CD4-positive, alpha-beta memory T cell (primary cell): ENCODE data around the gene ZNF474. TPM values are rescaled to one million over a fixed set of nuclear protein-coding genes. Genes with fewer than 3 reads are reported as not detected.

Experiments used
- CTCF ChIA-PET: fragments of 350-600 bp; sonication (Branson Sonifier 250); formaldehyde crosslinking; loops from one replicate; lab custom pipeline; 2021; ENCODE audit warnings: inconsistent platforms; ENCODE audit not compliant: partially characterized antibody; lab: Charles Lee
- POLR2A ChIA-PET: fragments of 350-600 bp; sonication (Branson Sonifier 250); formaldehyde crosslinking; loops from one replicate; lab custom pipeline; 2021; ENCODE audit not compliant: partially characterized antibody; lab: Charles Lee
- DNase-seq, 5 donors: peaks; one replicate each; pipeline versions ENCODE4 v3.0.0 to v3.0.0-alpha.2; 2020 to 2022; ENCODE audit warnings: mixed read lengths in 1 of 5
- H3K27ac ChIP-seq: one replicate; pipeline ENCODE4 v1.7.0; 2013; ENCODE audit warnings: low read depth, low read length
- H3K27me3 ChIP-seq: 2 replicates; pipeline ENCODE4 v1.7.0; 2013; ENCODE audit warnings: mild to moderate bottlenecking, low read length, moderate library complexity; ENCODE audit not compliant: insufficient read depth
- H3K36me3 ChIP-seq: 2 replicates; pipeline ENCODE4 v1.7.0; 2013; ENCODE audit warnings: mild to moderate bottlenecking, low read length, moderate library complexity; ENCODE audit not compliant: insufficient read depth
- H3K4me1 ChIP-seq: 2 replicates; pipeline ENCODE4 v1.7.0; 2013; ENCODE audit warnings: mild to moderate bottlenecking, low read length, moderate library complexity; ENCODE audit not compliant: insufficient read depth
- H3K4me3 ChIP-seq, 2 donors: one replicate each; pipeline ENCODE4 v1.7.0; 2013; ENCODE audit warnings: low read length in 2 of 2, mild to moderate bottlenecking in 1 of 2
- H3K9me3 ChIP-seq, 2 donors: one replicate each; pipeline ENCODE4 v1.7.0; 2013; ENCODE audit warnings: low read length in 2 of 2, control low read depth in 1 of 2; ENCODE audit not compliant: control insufficient read depth in 1 of 2
- H3K27ac Mint-ChIP-seq, 7 donors: one replicate each; pipeline ENCODE4 v1.8.0; 2020 to 2021; ENCODE audit warnings: mixed read lengths in 7 of 7, mild to moderate bottlenecking in 6 of 7, inconsistent platforms in 3 of 7, moderate library complexity in 3 of 7
- H3K27me3 Mint-ChIP-seq, 2 donors: one replicate each; pipeline ENCODE4 v1.8.0; 2020 to 2021; ENCODE audit warnings: mixed read lengths in 2 of 2
- H3K36me3 Mint-ChIP-seq, 2 donors: one replicate each; pipeline ENCODE4 v1.8.0; 2020 to 2021; ENCODE audit warnings: mixed read lengths in 2 of 2, inconsistent platforms in 1 of 2, mild to moderate bottlenecking in 1 of 2
- H3K4me1 Mint-ChIP-seq, 4 donors: one replicate each; pipeline ENCODE4 v1.8.0; 2020 to 2021; ENCODE audit warnings: mixed read lengths in 4 of 4, mild to moderate bottlenecking in 1 of 4
- H3K4me3 Mint-ChIP-seq, 8 donors: one replicate each; pipeline ENCODE4 v1.8.0; 2020 to 2021; ENCODE audit warnings: mixed read lengths in 8 of 8, mild to moderate bottlenecking in 7 of 8, moderate library complexity in 6 of 8, inconsistent platforms in 3 of 8
- H3K9me3 Mint-ChIP-seq, 8 donors: one replicate each; pipeline ENCODE4 v1.8.0; 2020 to 2021; ENCODE audit warnings: mixed read lengths in 8 of 8, mild to moderate bottlenecking in 5 of 8, inconsistent platforms in 3 of 8, moderate library complexity in 1 of 8
- intact Hi-C: fragments of 100-400 bp; cut with micrococcal nuclease; formaldehyde crosslinking; loops from one replicate; pipeline ENCODE4 v1.15.1; 2023
- polyA plus RNA-seq, 2 donors: library from polyadenylated mRNA; unstranded; fragments of 300-500 nt; fragmentation: Illumina TruSeq; gene quantifications; one replicate each; pipeline ENCODE4 v1.2.3, GENCODE V29; 2021
- total RNA-seq, 2 experiments: library from RNA; stranded (reverse); gene quantifications; one replicate each; pipeline ENCODE4 v1.2.3, GENCODE V29; 2021

ZNF474 gene
- total and polyA plus RNA-seq, 4 experiments from 2014 or later = 0.17 to 0.30 TPM; not detected in 2

GRCh38 chr5:122145906-122146305 is 16.6 kb downstream of the ZNF474 start:
- Mint-ChIP-seq H3K4me1 (no peaks in the 10 kb centered on the region), H3K36me3 (no peaks in the 10 kb centered on the region), H3K27me3 (peaks cover 0 to 3% of the 10 kb centered on the region in 2 donors), H3K4me3 (no peak overlapping the region), H3K27ac (no peak overlapping the region), H3K9me3 (peaks cover 0 to 4% (median 0%) of the 10 kb centered on the region in 8 donors)
- no peak overlapping the region for H3K27ac ChIP-seq
- intact Hi-C loops = no loop called here
- H3K27me3 ChIP-seq = no peaks in the 10 kb centered on the region
- no peak overlapping the region for H3K4me3 ChIP-seq
- DNase-seq = no peak
- ChIA-PET CTCF (no interaction called here), POLR2A (no interaction called here)
- H3K9me3 ChIP-seq = no peaks in the 10 kb centered on the region
- H3K36me3 ChIP-seq = no peaks in the 10 kb centered on the region
- no peaks in the 10 kb centered on the region for H3K4me1 ChIP-seq

DNA sequence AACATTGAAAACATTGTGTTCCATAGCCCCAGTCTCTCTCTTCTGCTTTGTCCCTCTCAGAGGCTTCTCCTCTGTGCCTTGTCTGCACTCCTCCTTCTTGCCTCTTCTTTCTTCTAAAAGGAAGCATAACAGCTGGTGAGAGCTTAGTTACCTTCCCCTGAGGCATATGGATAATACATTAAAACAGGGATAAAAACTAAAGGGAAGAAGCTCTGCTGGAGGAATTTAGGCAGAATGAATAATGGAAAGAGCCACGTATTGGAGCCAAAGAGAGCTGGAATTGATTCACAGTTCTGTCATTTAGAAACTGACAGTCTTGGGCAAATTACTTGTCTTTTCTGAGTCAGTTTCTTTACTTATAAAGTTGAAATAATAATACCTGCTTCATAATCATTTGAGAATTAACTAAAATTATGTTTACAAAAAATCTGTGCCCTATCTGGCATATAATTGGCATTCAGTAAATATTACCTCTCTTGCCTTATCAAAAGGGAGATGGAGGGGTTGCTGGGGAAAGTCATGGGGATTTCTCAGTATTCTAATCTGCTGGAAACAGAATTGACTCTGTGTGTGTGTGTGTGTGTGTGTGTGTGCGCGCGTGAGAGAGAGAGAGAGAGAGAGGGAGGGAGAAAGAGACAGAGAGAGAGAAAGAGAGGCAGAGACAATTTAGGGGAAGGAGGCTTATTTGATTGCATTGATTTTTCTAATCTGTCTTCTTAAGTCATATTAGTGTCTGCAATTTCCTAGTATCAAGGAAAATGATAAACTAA is 20.2 kb downstream of the ZNF474 start:
- Mint-ChIP-seq H3K27me3 (peaks cover 0 to 3% of the 10 kb centered on the region in 2 donors), H3K4me3 (no peak overlapping the region), H3K9me3 (no peaks in the 10 kb centered on the region), H3K27ac (no peak overlapping the region), H3K36me3 (no peaks in the 10 kb centered on the region), H3K4me1 (peaks cover 0 to 7% (median 3%) of the 10 kb centered on the region in 4 donors)
- ChIA-PET POLR2A (no interaction called here), CTCF (no interaction called here)
- Histone ChIP-seq H3K27ac (no peak overlapping the region), H3K27me3 (no peaks in the 10 kb centered on the region), H3K36me3 (no peaks in the 10 kb centered on the region), H3K9me3 (no peaks in the 10 kb centered on the region), H3K4me1 (no peaks in the 10 kb centered on the region), H3K4me3 (no peak overlapping the region)
- intact Hi-C loops = no loop called here
- DNase-seq = no peak

GRCh38 chr5:122150215-122150614 is 20.9 kb downstream of the ZNF474 start:
- H3K9me3 ChIP-seq = no peaks in the 10 kb centered on the region
- H3K36me3 ChIP-seq = no peaks in the 10 kb centered on the region
- H3K4me1 ChIP-seq = no peaks in the 10 kb centered on the region
- peaks cover 0 to 3% of the 10 kb centered on the region in 2 donors for H3K27me3 Mint-ChIP-seq
- no peaks in the 10 kb centered on the region for H3K36me3 Mint-ChIP-seq
- no peak for DNase-seq
- H3K4me1 Mint-ChIP-seq = peaks cover 0 to 10% (median 4%) of the 10 kb centered on the region in 4 donors
- no peak overlapping the region for H3K27ac Mint-ChIP-seq
- no peak overlapping the region for H3K4me3 Mint-ChIP-seq
- no peaks in the 10 kb centered on the region for H3K27me3 ChIP-seq
- intact Hi-C loops = no loop called here
- ChIA-PET POLR2A (no interaction called here), CTCF (no interaction called here)
- no peak overlapping the region for H3K4me3 ChIP-seq
- no peak overlapping the region for H3K27ac ChIP-seq
- H3K9me3 Mint-ChIP-seq = no peaks in the 10 kb centered on the region

GRCh38 chr5:122151640-122152039 is 22.3 kb downstream of the ZNF474 start:
- Histone ChIP-seq H3K27ac (no peak overlapping the region), H3K9me3 (no peaks in the 10 kb centered on the region), H3K36me3 (no peaks in the 10 kb centered on the region), H3K27me3 (no peaks in the 10 kb centered on the region), H3K4me3 (no peak overlapping the region), H3K4me1 (no peaks in the 10 kb centered on the region)
- H3K36me3 Mint-ChIP-seq = no peaks in the 10 kb centered on the region
- POLR2A ChIA-PET = no interaction called here
- peaks cover 0 to 1% of the 10 kb centered on the region in 2 donors for H3K27me3 Mint-ChIP-seq
- no peak overlapping the region for H3K4me3 Mint-ChIP-seq
- CTCF ChIA-PET = no interaction called here
- no peak for DNase-seq
- no peaks in the 10 kb centered on the region for H3K9me3 Mint-ChIP-seq
- intact Hi-C loops = no loop called here
- H3K4me1 Mint-ChIP-seq = peaks cover 0 to 10% (median 4%) of the 10 kb centered on the region in 4 donors
- no peak overlapping the region for H3K27ac Mint-ChIP-seq

DNA sequence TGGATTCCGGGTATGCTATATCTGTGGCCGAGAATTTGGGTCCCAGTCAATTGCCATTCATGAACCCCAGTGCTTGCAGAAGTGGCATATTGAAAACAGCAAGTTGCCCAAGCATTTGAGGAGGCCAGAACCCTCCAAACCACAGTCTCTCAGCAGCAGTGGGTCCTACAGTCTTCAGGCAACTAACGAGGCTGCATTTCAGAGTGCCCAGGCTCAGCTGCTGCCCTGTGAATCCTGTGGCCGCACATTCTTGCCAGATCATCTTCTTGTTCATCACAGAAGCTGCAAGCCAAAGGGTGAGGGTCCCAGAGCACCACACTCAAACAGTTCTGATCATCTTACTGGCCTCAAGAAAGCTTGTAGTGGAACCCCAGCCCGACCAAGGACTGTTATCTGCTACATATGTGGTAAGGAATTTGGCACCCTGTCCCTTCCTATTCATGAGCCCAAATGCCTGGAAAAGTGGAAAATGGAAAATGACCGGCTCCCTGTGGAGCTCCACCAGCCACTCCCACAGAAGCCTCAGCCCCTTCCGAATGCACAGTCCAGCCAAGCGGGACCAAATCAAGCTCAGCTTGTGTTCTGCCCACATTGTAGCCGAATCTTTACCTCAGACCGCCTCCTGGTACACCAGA is 23.0 kb downstream of the ZNF474 start:
- Mint-ChIP-seq H3K9me3 (no peaks in the 10 kb centered on the region), H3K4me3 (no peak overlapping the region), H3K27ac (no peak overlapping the region), H3K36me3 (no peaks in the 10 kb centered on the region), H3K27me3 (peaks cover 0 to 1% of the 10 kb centered on the region in 2 donors), H3K4me1 (peaks cover 0 to 10% (median 4%) of the 10 kb centered on the region in 4 donors)
- Histone ChIP-seq H3K36me3 (no peaks in the 10 kb centered on the region), H3K4me3 (no peak overlapping the region), H3K9me3 (no peaks in the 10 kb centered on the region), H3K27ac (no peak overlapping the region), H3K4me1 (no peaks in the 10 kb centered on the region), H3K27me3 (no peaks in the 10 kb centered on the region)
- DNase-seq = no peak
- POLR2A ChIA-PET = no interaction called here
- intact Hi-C loops = no loop called here
- CTCF ChIA-PET = no interaction called here

- Histone ChIP-seq H3K4me3 (no peak overlapping the region), H3K36me3 (no peaks in the 10 kb centered on the region), H3K27me3 (no peaks in the 10 kb centered on the region), H3K27ac (no peak overlapping the region), H3K4me1 (no peaks in the 10 kb centered on the region), H3K9me3 (no peaks in the 10 kb centered on the region)
- Mint-ChIP-seq H3K9me3 (no peaks in the 10 kb centered on the region), H3K36me3 (no peaks in the 10 kb centered on the region), H3K4me1 (peaks cover 0 to 10% (median 4%) of the 10 kb centered on the region in 4 donors), H3K27me3 (no peaks in the 10 kb centered on the region), H3K4me3 (no peak overlapping the region), H3K27ac (no peak overlapping the region)
- ChIA-PET POLR2A (no interaction called here), CTCF (no interaction called here)
- intact Hi-C loops = no loop called here
- no peak for DNase-seq
Observed at GRCh38 chr5:122153230-122153629, 23.9 kb downstream of the ZNF474 start.

DNA sequence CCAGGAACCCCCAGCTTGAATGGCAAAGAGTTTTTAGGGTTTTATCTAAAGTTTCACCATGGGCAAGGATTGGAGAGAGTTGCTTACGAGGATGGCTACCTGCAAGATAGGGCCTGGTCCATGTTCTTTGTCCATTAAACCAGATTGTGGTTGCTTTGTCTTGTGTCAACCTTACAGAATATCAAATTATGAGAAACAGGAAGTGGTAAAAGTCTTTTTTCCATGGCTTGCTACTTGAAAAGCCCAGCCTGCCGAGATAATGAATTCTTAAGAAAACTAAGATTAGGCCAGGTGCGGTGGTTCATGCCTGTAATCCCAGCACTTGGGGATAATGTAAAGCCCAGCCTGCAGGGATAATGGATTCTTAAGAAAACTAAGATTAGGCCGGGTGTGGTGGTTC is 24.4 kb downstream of the ZNF474 start:
- no peaks in the 10 kb centered on the region for H3K36me3 ChIP-seq
- H3K4me1 ChIP-seq = no peaks in the 10 kb centered on the region
- no peaks in the 10 kb centered on the region for H3K36me3 Mint-ChIP-seq
- no peak overlapping the region for H3K4me3 ChIP-seq
- H3K4me1 Mint-ChIP-seq = peaks cover 0 to 10% (median 4%) of the 10 kb centered on the region in 4 donors
- H3K27ac ChIP-seq = no peak overlapping the region
- H3K9me3 Mint-ChIP-seq = no peaks in the 10 kb centered on the region
- no peak for DNase-seq
- ChIA-PET POLR2A (no interaction called here), CTCF (no interaction called here)
- peak overlapping the region in 1 of 8 donors; percentile 45 for H3K4me3 Mint-ChIP-seq
- no peaks in the 10 kb centered on the region for H3K9me3 ChIP-seq
- intact Hi-C loops = no loop called here
- H3K27ac Mint-ChIP-seq = no peak overlapping the region
- H3K27me3 ChIP-seq = no peaks in the 10 kb centered on the region
- H3K27me3 Mint-ChIP-seq = no peaks in the 10 kb centered on the region
